Activated gamma-delta T cell (primary cell): ENCODE measurements around the gene RERE.

Experiments used
- DNase-seq: peaks from one replicate; lab custom pipeline; 2025; lab: John Stamatoyannopoulos, UW

Gene RERE

DNA sequence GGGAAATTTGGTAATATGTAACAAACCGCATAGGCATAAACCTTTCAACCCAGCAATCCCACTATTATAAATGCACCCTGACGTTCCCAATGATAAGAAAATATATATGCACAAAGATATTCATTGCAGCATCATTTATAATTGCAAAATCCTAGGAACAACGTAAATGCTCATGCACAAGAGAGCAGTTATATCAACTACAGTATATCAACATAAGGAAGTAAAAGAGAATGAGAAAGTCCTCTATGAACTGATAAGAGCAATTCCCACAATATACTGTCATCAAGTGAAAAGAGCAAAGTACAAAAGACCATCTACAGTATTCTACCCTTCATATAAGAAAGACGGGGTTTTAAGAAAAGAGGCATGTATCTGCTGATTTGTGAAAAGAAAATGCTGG, 269.6 kb downstream of the RERE start:
- no peak for DNase-seq

DNA sequence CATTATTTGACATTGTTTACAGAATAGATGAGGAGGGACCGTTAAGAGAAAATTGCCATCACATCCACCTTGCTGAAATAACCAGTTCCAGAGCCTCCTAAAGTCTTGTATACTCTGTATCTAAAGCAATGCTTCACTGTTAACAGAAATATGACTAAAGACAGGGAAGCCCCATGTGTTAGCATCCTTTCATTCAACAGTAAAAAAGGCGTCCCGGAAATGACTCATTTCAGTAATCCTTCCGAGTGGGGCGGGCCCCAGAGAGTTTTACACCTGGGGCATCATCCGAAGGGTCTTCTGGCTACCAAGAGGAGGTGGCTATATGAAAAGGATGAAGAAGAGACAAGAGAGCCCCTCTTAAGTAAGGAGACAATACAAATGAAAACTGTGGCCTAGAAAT, 272.4 kb downstream of the RERE start:
- DNase-seq, result no peak

DNA sequence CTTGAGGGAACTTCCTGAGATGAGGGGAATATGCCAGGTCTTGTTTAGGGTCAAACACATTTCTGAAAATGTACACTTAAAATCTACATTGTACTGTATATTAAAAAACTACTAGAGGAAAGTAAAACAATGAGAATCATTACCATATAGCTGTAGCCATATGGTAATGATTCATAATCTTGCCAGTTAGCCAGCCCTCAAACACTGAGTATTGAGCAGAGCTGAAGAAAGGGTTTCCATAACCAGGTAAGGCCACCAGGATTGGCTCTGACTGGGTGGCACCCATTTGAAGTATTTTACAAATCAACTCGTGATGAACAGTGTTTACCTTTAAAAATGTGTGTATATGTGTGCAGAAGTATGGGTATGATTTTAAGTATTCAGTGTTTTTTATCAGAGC, 272.8 kb downstream of the RERE start:
- DNase-seq, result no peak

- DNase-seq, result no peak
Observed at GRCh38 chr1:8543965-8544364, 273.5 kb downstream of the RERE start.

- DNase-seq, result no peak
Observed at GRCh38 chr1:8541961-8542521, 275.4 kb downstream of the RERE start.

GRCh38 chr1:8540971-8541370, 276.5 kb downstream of the RERE start:
- no peak for DNase-seq

DNA sequence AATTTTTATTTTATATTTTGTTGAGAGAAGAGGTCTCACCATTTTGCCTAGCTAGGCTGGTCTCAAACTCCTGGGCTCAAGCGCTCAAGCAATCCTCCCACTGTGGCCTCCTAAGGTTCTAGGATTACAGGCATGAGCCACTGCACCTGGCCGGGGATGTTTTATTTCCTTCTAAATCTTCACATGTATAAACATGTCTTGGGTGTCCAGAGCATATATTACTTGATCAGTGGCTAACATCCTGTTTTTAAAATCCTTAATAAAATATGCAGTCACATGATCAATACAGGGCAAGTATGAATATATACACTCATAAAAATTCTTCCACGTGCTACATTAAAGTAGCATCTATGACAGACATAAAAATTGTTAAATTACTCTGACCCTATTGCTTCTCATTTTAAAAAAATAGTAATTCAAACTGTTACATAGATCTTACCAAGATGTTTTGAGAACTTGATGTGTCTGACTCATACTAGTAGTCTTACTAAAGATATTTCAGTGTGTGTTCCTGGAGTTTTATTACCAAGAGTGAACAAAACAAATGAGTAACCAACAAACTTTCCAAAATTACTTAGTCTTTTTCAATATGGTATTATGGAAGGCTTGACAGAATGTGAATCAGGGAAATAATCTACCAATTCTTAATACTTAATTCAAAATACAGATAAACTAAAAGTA, 277.0 kb downstream of the RERE start:
- no peak for DNase-seq

DNA sequence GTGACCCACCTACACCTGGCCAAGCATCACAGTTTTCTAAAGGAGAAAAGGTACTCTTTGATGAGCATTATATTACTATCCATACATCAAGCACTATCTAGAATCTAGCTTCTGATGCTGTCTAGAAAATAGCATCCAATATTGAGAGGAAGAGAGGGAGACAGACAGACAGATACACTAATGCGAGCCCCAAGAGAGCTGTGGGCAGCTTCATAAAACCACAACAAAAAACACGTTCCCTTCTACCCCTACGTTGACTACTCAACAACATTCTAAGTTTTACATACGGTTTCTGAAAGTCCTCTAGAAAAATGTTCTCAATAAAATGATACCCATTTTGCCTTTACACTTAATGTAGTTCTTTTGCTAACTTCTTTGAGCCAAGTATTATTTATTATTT, 277.8 kb downstream of the RERE start:
- DNase-seq, result no peak

DNA sequence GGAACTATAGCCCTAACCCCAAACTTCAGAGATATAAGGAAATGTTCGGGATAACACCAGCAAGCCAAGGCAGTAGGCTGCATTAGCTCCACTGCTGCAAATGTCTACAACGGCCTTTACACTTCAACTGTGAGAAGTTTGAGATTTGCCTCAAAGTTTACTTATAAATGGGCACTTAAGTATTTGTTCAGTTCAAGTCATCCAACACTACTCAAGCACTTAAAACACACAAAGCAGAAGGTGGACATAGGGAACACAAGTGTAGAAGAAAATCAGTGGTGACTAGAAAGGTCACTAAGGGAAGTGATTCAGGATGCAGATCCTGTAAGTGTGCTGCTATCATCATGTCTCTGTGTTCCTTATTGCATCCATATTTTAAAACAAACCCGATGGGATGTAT, 278.9 kb downstream of the RERE start:
- DNase-seq, result no peak

GRCh38 chr1:8537991-8538390, 279.4 kb downstream of the RERE start:
- no peak for DNase-seq

DNA sequence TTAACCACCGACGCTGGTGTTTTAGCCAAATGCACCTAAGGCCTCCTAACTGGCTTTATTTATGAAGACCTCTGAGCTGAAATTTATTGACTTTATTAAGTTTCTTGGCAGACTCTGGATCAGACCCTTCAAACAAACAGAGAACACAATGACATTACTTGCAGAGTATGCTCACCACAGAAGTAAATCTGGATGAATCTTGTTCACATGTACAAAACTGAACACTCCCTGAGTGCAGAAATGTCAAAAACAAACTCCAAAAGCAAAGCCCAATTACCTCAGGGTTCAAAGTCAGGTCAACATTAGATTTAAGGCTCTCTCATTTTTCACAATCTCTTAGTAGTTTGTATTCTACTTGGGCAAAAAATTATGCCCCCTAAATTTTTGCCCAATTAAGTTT, 280.9 kb downstream of the RERE start:
- no peak for DNase-seq

DNA sequence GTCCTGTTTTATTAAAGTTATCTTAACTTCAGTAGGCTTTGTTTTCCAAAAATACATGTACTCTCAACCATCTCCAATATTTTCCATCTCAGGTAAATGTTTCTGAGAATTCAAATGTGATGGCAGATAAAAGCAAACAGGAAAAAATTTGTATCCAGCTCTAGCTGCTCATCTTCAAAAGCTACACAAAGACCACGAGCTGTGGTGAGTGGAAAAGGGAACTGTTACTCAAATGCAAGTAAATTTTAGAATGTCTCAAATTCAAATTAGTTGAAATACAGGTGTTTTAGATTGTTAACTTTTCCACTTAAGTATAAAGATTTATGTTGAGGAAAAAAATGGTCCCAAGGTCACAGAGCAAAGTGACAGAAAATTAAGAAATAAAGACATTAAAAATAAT, 283.5 kb downstream of the RERE start:
- DNase-seq, result no peak

DNA sequence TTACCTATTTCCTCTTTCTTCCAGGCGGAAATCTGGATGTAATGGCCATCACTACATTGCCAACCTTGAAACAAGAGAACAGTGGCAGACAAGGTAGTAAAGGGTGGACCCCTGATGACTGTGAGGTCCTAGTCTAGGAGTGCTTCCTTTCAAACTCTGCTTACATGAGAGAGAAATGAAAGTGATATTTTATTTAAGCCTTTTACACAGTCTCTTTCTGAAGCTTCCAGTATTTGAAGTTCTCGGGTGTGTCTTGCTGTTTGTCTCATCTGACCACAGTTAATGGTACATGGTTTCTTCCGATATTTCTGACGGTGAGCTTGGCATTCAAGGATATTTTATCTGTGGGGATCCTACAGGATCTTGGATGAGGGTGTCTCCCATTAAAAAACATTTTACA, 284.3 kb downstream of the RERE start:
- no peak for DNase-seq

- DNase-seq, result no peak
Observed at GRCh38 chr1:8529901-8530300, 287.5 kb downstream of the RERE start.

DNA sequence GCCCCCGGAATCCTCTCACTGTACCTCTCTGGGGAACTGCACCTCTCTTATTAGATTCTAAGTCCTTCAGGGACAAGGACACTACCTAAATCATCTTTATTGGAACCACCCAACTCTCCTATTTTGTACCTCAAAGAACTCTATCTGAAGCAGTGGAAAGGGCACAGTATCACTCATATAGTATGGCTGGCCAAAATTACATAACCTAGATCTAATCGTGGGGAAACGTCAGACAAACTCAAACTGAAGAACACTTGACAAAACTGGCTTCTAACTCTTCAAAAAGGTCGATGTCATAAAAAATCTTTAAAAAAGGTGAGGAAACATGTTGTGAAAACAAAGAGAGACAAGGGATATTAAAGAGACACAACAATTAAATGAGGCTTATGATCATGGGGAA, 289.5 kb downstream of the RERE start:
- DNase-seq, result no peak

- DNase-seq, result no peak
Observed at GRCh38 chr1:8525558-8526275, 291.7 kb downstream of the RERE start.

- no peak for DNase-seq
Observed at GRCh38 chr1:8525216-8525557, 292.3 kb downstream of the RERE start.

GRCh38 chr1:8524627-8525157, 292.7 kb downstream of the RERE start:
- no peak for DNase-seq

GRCh38 chr1:8523666-8524206, 293.7 kb downstream of the RERE start:
- DNase-seq, result no peak

DNA sequence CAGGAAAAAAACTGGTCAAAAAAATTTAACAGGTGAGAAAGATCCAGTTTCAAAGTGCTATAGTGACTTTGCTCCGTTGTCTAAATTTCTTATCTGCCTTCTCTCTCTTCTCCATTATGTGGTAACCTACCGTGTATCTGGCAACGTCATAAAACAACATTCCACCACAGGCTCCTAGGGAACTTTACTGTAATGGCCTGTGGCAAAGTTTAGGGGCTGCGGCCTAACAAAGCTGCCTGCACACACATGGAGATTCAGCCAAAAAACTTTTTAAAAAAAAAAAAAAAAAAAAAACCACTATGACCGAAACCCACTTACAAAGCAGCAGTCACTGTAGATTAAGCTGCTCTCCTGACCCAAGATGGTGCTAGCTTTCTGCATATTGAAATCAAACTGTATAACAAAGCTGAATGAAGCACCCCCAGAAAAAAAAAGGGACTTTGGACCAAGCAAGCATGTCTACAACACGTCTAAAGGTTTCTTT, 296.9 kb downstream of the RERE start:
- DNase-seq, result no peak

- no peak for DNase-seq
Observed at GRCh38 chr1:8519167-8519566, 298.3 kb downstream of the RERE start.

DNA sequence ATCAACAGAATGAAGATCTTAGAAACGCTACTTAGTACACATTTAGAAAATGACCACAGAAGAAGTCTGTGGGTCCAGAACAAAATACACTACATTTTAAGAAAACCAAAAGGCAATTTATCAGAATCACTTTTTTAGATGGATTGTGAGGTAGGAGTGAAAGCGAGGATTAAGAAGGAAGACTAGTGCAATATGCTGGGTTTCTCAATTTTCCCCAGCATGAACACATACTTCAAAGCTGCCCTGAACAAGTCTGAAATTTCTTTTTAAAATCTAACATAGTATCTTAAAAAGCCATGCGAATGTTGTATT, 299.0 kb downstream of the RERE start:
- no peak for DNase-seq
